Activated T-helper 1 cell treated with anti-CD3 and anti-CD28 coated beads, Interleukin-12 subunit alpha, Interleukin-12 subunit beta, Interleukin-2, Interleukin-4 antibody, amounts not matched to agents 30 ng/mL and 10 ng/mL and 1 ng/mL, durations not matched to agents 14 hours and 24 hours and 36 hours (primary cell): ENCODE measurements around the gene WNT9A. TPM values are rescaled to one million over a fixed set of nuclear protein-coding genes. Genes with fewer than 3 reads are reported as not detected.

ENCODE experiments used
- DNase-seq: peaks from one replicate; pipeline ENCODE4 v3.0.0; 2021; ENCODE audit warnings: low spot score
- H3K27ac Mint-ChIP-seq: one replicate; pipeline ENCODE4 v1.8.0; 2021; ENCODE audit warnings: mild to moderate bottlenecking, mixed read lengths
- H3K27me3 Mint-ChIP-seq: one replicate; pipeline ENCODE4 v1.8.0; 2022; ENCODE audit warnings: mild to moderate bottlenecking, moderate library complexity, mixed read lengths; ENCODE audit not compliant: insufficient read depth
- H3K36me3 Mint-ChIP-seq: one replicate; pipeline ENCODE4 v1.8.0; 2021; ENCODE audit warnings: low read depth, mixed read lengths
- H3K4me1 Mint-ChIP-seq: one replicate; pipeline ENCODE4 v1.8.0; 2021; ENCODE audit warnings: low read depth, mixed read lengths
- H3K4me3 Mint-ChIP-seq: one replicate; pipeline ENCODE4 v1.8.0; 2021; ENCODE audit warnings: mild to moderate bottlenecking, moderate library complexity, mixed read lengths
- H3K9me3 Mint-ChIP-seq: one replicate; pipeline ENCODE4 v1.8.0; 2021; ENCODE audit warnings: mixed read lengths
- intact Hi-C: fragments of 100-400 bp; cut with micrococcal nuclease; formaldehyde crosslinking; loops from one replicate; pipeline ENCODE4 v1.15.1; 2024
- total RNA-seq: library from RNA; stranded (reverse); gene quantifications from 2 replicates; pipeline ENCODE4 v1.2.3, GENCODE V29; 2022

WNT9A gene
- total RNA-seq, 1 donor from 2014 or later, result not detected

DNA sequence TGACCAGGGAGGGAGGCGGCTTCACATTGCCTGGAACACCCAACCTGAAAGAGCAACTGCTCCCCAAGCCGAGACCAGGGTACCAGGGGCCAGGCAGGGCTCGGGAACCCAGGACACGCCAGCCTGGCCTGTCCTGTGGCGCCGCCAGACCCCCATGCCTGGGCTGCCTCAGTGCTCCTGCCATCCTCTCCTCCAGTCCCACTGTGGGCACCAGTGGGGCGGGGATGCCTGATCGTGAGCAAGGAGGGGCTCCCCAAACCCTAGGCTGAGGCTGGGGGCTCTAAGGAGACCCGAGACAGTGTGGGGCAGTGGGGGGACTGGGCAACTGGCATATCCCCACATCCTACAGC lies 45.1 kb downstream of the WNT9A start:
- Mint-ChIP-seq H3K4me3 (no peak overlapping the region), H3K27me3 (peaks cover 1% of the 10 kb centered on the region), H3K9me3 (no peaks in the 10 kb centered on the region), H3K36me3 (no peaks in the 10 kb centered on the region), H3K27ac (no peak overlapping the region), H3K4me1 (no peaks in the 10 kb centered on the region)
- intact Hi-C loops, result no loop called here
- DNase-seq, result no peak

DNA sequence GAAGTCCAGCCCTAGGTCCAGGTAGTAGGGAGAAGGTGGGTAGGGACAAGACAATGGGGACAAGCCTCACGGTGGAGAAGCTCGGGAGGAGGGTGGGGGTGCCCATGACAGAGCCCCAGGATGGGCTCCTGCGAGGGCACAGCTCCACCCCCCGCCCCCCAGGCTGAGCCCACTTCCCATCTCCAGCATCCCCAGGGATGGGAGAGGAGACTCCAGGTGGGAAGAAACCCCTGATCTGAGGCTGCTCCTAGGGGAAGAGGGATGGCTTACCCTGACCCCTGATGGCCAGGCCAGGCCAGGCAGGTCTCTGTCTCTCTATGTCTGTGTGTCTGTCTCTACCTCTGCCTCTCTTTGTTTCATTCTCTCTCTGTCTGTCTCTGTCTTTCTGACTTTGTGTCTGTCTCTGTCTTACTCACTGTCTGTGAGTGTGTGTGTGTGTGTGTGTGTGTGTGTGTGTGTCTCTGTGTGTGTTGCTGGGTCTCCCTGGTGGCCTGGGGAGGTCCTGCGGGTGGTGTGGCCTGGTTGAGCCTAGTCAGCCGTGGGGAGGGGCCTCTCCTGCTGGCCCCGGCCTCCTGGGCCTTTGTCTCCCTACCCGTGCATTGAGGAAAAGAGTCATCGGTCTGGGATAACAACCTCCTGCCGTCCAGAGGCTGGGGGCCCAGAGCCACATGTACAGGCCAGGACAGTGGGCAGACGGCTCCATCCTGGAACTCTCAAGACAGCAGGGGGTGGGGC lies 45.7 kb downstream of the WNT9A start:
- Mint-ChIP-seq H3K27ac (no peak overlapping the region), H3K4me3 (no peak overlapping the region), H3K9me3 (no peaks in the 10 kb centered on the region), H3K27me3 (peaks cover 1% of the 10 kb centered on the region), H3K36me3 (no peaks in the 10 kb centered on the region), H3K4me1 (no peaks in the 10 kb centered on the region)
- intact Hi-C loops, result no loop called here
- no peak for DNase-seq

DNA sequence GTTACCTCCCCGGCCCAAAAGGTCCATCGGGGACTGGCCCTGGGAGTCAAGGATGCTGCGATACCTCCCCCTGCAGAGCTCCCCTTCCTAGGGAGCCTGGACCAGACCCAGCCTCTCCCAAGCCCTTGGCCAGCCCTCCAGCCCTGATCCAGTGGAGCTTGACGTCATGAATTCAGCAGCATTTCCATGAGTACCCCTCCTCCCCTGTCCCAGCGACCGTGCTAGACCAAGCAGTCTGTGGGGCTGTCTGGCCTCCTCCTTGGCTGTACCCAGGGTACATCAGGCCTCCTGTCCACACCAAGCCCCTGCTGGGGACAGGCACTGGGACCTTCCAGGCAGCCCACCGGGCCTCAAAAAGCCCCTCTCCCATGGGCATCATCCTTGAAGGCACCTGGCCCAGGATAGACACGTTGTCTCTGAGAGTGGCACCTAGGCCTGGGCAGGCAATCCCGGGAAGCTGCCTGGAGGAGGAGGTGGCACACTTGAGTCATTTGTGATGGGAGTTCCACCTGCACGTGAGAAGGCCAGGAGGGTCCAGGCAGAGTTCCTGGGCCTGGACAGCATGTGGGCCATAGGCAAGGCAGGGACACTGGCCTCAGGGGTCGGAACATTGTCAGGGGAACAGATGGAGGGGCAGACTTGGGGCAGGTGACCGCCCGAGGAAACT lies 46.4 kb downstream of the WNT9A start:
- intact Hi-C loops, result no loop called here
- no peaks in the 10 kb centered on the region for H3K4me1 Mint-ChIP-seq
- no peaks in the 10 kb centered on the region for H3K36me3 Mint-ChIP-seq

DNA sequence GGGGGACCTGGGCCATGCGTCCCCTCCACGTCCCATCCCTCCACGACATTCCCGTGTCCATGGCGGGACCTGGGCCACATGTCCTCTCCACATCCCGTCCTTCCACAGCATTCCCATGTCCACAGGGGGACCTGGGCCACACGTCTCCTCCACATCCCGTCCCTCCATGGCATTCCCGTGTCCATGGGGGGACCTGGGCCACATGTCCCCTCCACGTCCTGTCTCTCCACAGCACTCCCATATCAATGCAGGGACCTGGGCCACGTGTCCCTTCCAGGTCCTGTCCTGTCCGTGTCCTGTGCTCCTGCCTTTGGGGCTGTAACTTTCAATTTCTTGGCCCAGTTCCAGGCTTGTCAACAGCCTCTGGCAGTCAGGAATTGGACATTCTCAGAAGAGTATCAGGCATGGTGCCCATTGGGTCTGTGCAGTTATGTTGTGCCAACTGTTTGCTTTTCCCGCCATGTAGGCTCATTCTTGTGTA lies 47.1 kb downstream of the WNT9A start:
- Mint-ChIP-seq H3K4me1 (no peaks in the 10 kb centered on the region), H3K9me3 (no peaks in the 10 kb centered on the region), H3K27ac (no peak overlapping the region), H3K4me3 (no peak overlapping the region), H3K36me3 (no peaks in the 10 kb centered on the region), H3K27me3 (peaks cover 1% of the 10 kb centered on the region)
- intact Hi-C loops, result no loop called here
- DNase-seq, result no peak

More for the DNA sequence above, 46.4 kb downstream of the WNT9A start:
- no peak for DNase-seq
- Mint-ChIP-seq H3K27ac (no peak overlapping the region), H3K4me3 (no peak overlapping the region), H3K9me3 (no peaks in the 10 kb centered on the region), H3K27me3 (peaks cover 1% of the 10 kb centered on the region)

DNA sequence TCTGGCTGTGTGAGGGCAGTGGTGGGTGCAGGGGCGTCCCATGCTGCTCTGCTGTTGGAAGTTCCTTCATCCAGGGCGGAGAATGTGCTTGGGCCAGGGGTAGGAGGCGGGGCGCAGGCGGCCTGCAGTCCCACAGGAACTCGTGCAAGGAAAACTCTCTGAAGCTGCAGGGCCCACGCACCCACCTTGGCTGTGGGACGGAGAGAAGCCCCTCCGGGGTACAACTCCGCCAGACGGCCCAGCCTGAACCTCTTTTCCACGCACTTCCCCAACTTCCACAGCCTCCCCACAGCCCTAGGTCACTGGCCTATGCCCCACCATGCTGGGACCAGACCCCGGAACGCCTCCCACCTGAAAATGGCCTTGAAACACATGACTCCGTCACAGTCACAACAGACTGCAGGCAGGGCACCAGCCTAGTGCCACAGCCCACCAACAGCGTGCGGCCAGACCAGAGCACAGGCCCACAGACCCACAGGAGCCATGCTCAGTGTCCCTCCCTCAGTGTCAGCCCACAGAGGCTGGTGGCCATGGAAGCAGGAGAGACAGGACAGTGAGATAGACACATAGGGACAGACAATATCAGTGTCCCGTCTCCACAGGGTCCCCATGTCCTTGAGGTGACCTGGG lies 47.8 kb downstream of the WNT9A start:
- no peak overlapping the region for H3K27ac Mint-ChIP-seq

DNA sequence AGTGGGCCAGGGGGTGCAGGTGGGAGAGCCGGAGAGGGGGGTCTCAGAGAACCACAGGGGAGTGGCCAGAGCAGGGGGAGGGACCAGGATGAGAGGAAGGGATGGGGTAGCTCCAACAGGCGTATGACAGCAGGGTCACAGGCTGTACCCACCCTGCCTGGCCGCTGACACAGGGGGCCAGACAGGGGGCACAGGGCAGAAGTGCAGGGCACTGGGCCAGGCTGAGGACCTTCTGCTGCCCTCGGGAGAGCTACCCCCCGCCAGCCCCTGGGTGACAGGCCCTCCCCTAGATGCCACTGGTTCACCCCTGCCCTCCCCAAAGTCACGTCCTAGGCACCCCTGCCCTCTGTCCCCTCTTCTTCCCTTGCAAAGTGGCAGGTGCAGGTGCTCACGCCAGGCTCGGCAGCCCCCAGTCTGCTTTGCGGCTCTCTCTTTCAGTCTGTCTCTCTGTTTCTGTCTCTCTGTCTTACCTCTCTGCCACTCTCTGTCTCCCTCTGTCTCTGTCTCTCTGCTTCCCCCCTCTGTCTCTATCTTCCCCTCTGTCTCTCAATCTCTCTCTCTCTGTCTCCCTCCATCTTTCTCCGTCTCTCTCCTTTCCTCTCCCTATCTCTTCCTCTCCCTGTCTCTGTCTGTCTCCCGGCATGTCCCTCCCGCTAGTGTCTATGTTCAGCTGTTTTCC lies 48.5 kb downstream of the WNT9A start:
- H3K4me3 Mint-ChIP-seq, result no peak overlapping the region
- no peaks in the 10 kb centered on the region for H3K4me1 Mint-ChIP-seq
- no peak for DNase-seq
- peaks cover 1% of the 10 kb centered on the region for H3K27me3 Mint-ChIP-seq
- no peaks in the 10 kb centered on the region for H3K36me3 Mint-ChIP-seq
- intact Hi-C loops, result no loop called here
- H3K27ac Mint-ChIP-seq, result no peak overlapping the region
- no peaks in the 10 kb centered on the region for H3K9me3 Mint-ChIP-seq

More for the DNA sequence above, 47.8 kb downstream of the WNT9A start:
- peaks cover 1% of the 10 kb centered on the region for H3K27me3 Mint-ChIP-seq
- H3K36me3 Mint-ChIP-seq, result no peaks in the 10 kb centered on the region
- intact Hi-C loops, result no loop called here
- no peaks in the 10 kb centered on the region for H3K4me1 Mint-ChIP-seq
- no peak for DNase-seq
- H3K9me3 Mint-ChIP-seq, result no peaks in the 10 kb centered on the region
- H3K4me3 Mint-ChIP-seq, result no peak overlapping the region

DNA sequence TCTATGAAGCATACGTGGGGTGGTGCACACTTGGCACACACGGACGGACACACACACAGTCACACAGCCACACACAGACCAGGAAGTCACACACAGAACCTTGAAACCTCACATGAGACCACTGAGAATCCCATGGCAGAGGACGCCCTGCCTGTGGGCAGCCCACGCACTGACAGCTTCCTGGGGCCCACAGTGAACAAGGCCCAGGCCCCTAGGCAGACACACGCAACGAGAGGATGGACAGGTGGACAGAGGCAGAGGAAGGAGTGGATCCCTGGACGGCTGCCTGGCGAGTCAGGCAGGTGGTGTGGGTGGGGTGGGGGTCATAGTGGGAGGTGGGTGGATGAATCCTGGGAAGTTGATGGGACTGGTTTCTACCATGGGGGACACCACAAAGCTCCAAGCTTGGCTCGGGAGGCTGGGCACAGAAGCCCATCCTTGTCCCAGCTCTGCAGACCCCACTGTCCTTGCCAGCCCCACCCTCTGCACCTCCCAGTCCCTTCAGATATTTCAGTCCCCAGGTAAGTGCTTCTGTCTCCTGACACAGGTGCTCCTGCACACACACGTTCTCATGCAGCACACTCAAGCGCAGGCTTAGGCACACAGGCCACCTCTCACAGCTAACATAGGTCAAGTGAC lies 49.1 kb downstream of the WNT9A start:
- intact Hi-C loops, result no loop called here
- Mint-ChIP-seq H3K27me3 (peaks cover 1% of the 10 kb centered on the region), H3K36me3 (no peaks in the 10 kb centered on the region), H3K27ac (no peak overlapping the region), H3K4me3 (no peak overlapping the region), H3K4me1 (no peaks in the 10 kb centered on the region), H3K9me3 (no peaks in the 10 kb centered on the region)
- no peak for DNase-seq

DNA sequence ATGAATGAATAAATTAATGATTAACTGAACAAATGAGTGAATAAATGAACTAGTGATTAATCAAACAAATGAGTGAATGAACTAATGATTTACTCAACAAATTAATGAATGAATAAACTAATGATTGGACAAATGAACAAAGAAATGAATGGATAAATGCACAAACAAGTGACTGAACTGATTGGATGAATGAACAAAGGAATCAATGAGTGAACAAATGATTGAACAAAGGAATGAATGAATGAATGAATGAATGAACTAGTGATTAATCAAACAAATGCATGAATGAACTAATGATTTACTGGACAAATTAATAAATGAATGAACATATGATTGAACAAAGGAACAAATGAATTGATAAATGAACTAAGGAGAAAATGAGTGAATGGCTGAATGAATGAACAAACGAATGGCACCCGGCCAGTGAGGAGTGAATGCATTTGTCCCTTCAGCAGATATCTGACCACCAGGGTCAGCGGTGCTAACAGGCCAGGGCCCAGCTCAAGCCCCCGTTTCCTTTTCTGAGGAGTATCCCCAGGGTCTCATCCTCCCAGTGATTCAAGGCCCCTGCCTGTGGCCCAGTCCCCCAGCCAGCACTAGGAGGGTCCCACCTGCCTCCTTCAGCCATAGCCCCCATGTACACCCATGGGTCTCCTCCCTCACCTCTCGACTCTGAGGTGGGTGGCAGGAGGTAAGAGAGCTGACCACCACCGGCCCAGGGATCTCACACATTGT lies 49.9 kb downstream of the WNT9A start:
- no peak overlapping the region for H3K4me3 Mint-ChIP-seq
- no peaks in the 10 kb centered on the region for H3K4me1 Mint-ChIP-seq
- H3K27ac Mint-ChIP-seq, result no peak overlapping the region
- intact Hi-C loops, result no loop called here
- H3K36me3 Mint-ChIP-seq, result no peaks in the 10 kb centered on the region
- peaks cover 1% of the 10 kb centered on the region for H3K27me3 Mint-ChIP-seq
- no peak for DNase-seq
- no peaks in the 10 kb centered on the region for H3K9me3 Mint-ChIP-seq

DNA sequence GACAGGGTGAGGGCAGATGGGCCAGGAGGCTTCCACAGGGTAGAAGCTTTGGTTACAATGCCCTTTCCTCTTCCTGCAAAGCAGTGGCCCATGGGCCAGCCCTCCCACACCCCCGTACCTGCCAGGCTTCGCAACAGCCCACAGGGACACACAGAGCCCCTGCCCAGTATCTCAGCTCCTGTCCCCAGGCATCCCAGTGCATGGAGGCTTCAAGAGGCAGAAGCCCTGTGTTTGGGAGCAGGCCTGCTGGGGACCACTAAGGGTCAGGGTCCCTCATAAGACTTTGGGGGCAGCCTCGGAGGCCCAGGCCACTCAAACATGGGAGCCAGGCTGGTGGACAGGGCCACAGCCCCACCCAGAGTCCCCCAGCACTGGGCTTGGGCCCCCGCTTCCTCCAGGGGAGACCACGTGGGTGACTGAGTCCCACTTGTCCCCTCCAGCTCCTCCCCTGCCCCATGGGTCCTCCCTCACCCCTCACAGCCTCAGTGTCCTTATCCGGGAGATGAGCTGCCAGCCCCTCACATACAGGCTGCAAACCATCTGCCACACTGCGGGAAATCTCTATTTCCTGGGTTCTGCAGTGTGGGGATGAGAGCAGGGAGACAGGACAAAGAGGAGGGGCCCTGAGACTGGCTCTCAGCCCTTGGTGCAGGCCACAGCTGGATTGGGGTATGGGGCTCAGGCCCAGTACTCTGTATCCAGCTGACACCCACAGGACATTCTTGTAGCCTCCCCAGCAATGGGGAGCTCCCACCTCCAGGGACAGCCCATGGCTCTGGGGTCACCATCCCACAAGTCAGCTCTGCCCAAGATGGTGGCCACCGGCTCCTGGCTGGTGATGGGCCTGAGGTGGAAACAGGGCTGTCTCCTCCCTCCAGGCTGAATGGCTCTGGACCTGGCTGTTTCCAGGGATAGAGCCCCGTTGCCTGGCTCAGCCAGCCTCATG lies 50.7 kb downstream of the WNT9A start:
- no peak overlapping the region for H3K27ac Mint-ChIP-seq
- no peak overlapping the region for H3K4me3 Mint-ChIP-seq
- peaks cover 1% of the 10 kb centered on the region for H3K27me3 Mint-ChIP-seq
- no peaks in the 10 kb centered on the region for H3K4me1 Mint-ChIP-seq
- no peak for DNase-seq
- no peaks in the 10 kb centered on the region for H3K9me3 Mint-ChIP-seq
- no peaks in the 10 kb centered on the region for H3K36me3 Mint-ChIP-seq
- intact Hi-C loops, result no loop called here

DNA sequence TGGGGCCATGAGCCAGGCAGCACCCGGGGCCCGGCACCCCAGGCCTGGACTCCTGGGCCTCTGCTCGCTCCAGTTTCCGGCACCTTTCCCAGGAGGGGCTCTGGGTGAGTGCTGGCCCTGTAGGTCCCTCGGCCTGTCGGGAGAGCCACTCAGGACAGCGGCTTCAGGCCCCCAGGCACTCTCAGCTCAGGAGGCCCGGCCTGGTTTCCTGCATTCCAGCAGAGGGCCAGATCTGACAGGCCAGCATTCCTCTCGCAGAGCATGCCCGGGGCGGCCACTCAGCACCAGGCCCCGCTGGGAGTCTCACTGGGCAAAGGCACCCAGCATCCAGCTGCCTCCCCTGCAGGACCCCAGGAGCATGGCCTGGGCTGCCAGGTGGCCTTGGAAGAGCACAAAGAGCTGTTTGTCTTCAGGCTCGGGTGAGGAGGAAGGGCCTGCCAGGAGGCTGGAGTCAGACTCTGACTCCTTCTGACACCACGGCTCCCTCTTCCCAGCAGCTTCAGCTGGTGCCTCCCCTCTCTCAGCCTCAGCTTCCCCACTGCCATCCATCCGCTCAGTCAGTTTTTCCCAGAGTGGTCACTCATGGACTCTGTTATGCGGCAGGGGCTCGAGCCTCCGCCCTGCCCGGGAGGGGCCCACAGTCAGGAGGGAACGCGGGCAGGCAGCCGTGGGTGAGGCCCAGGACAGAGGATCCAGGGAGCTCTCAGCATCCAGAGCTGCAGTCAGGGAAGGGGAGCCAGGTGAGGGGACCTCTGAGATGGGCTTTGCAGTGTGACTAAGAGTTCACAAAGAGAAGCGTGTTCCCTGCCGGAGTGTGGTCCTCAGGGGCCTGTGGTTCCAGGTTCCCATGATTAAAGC lies 51.7 kb downstream of the WNT9A start:
- H3K9me3 Mint-ChIP-seq, result no peaks in the 10 kb centered on the region
- peaks cover 1% of the 10 kb centered on the region for H3K27me3 Mint-ChIP-seq
- DNase-seq, result no peak
- no peaks in the 10 kb centered on the region for H3K36me3 Mint-ChIP-seq
- H3K27ac Mint-ChIP-seq, result no peak overlapping the region
- no peaks in the 10 kb centered on the region for H3K4me1 Mint-ChIP-seq
- intact Hi-C loops, result no loop called here
- H3K4me3 Mint-ChIP-seq, result no peak overlapping the region
